GM10847 (cell line): ENCODE data around the gene HMSD.

Experiments used
- POLR2A ChIP-seq: IDR thresholded peaks from 2 replicates; pipeline ENCODE4 v1.6.1; 2011; ENCODE audit not compliant: insufficient read length; ENCODE audit errors: extremely low read depth

HMSD gene, protein sequence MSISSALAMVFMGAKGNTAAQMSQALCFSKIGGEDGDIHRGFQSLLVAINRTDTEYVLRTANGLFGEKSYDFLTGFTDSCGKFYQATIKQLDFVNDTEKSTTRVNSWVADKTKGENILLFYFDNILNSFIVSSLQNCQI

DNA sequence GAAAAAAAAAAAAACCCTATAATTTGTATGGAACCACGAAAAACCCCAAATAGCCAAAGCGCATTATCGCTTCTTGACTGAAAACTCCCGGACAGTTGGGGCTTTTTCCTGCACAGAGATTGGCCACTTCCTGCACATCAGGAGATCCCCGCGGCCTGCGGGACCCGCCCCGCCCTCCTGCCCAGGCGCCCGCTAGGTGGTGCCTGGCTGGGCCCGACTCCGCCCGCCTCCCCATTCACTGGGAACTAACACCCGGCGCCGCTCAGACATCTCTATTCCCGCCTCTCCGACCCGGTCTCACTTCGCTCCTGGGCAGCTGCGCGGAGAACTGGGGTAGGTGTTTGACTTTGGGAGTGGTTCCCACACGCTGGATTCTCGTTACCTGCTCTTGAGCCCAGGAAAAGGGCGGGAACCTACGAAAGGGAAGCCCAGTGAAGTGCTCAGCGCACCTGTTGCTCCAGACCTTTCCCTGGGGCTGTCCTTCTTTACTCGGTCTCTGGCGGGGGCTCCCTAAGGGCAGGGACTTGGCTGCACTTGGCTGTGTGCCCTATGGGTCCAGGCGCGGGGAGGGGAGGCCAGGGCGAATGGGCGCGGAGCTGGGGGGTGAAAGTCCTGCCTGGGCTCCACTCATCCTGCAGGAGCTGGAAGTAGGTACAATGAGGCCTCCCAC lies at the start of gene HMSD:
Gene HMSD (plus strand): TSS at position 234 of the 670 bp plus-strand sequence. CDS start 4,155 bp downstream, outside the sequence.
- TF ChIP-seq POLR2A = peak; percentile 57

DNA sequence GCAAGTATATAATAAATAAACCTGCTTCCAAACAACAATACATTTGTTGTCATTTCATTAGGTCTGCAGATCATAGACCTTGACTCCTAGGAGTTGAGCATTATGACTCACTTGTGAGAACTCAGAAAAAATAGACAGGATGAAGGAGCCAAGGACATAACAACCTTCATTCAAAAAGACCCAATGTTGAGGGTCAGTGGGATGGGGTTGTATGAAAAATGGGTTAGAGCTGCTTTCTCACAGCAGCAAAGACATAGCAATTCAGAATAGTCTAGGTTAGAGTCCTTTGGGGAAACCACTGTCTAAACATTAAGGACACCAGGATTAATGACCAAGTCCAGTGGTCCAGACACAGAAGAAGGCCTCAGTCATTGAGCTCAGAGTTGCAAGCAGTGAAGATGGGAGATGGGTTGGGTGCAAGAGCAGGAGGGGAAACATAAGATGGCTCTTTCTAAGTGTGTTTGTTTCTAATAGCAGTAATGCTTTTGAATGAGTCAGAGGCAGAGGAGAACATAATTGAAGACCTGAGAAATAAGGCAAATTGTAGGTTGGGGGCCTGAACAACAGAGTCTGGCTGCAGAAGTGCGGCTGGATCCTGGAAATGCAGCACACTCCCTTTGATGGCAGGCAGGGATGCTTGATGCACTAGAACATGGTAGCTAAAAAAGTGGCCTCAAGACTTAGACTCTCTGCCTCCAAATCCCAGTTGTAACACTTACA lies 45.1 kb upstream of the HMSD start:
- no peak for TF ChIP-seq POLR2A

GRCh38 chr18:63904694-63905093 lies 44.4 kb upstream of the HMSD start:
- no peak for TF ChIP-seq POLR2A

- no peak for TF ChIP-seq POLR2A
These were observed 43.7 kb upstream of the HMSD start for GRCh38 chr18:63905361-63905760.

- no peak for TF ChIP-seq POLR2A
These were observed 43.0 kb upstream of the HMSD start for GRCh38 chr18:63906056-63906455.

DNA sequence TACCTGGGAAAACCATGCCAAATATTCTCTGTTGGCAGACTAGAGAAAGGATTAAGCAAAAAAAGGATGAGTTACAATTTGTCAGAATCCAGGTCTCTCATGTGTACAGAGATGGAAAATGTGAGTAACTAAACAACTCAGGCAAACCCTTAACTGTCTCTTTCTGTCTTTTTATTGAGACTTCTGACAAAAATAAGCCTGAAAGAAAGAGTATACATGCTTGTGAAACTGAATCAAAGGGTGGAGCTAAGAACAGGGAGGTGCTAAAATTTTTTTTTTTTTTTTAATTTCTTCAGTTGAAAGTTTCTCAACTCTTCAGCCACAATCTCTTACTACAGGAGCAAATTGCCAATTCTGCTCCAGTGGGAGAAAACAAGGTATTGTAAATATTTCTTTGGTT lies 41.4 kb upstream of the HMSD start, which contains the start of gene SERPINB10:
Gene SERPINB10 (plus strand): TSS at position 295 of the 400 bp plus-strand sequence. CDS start 7,553 bp downstream, outside the sequence.
- no peak for TF ChIP-seq POLR2A

DNA sequence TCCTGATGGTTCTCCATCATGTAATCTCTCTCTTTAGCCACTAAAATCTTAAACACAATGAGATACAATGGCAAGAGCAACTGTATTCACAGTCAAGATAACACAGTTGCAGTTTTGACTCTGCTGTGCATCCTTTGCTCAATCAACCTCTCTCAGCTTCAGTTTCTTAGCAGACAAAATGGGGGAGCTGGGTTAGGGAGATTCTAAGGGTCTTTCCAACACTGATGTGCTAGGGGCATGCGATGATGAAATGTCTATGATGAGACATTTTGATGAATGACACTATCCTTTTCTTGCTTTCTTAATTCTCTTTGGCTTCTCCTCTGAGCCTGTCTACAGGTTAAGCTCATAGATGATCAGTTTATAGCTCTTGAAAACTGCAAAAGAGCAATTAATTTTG lies 40.2 kb upstream of the HMSD start:
- no peak for TF ChIP-seq POLR2A

DNA sequence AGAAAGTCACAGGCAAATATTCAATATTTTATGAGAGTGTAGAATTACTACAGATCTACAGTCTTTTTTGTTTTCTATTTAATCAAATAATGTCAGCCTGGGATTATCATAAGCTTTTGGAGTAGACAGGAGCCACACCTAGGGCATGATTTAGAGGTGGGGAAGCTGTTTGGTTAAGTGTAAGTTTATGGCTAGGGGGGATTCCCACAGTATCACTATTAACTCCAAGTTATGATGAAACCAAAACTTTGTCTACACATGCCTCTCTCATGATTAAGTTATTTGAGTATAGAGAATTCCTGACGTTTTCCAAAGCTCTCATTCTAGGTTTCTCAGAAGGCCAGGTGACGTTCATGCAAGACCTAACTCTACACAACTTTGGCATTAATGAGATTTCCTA lies 39.2 kb upstream of the HMSD start:
- no peak for TF ChIP-seq POLR2A

- TF ChIP-seq POLR2A = no peak
These were observed 31.3 kb upstream of the HMSD start for GRCh38 chr18:63917817-63918216.

DNA sequence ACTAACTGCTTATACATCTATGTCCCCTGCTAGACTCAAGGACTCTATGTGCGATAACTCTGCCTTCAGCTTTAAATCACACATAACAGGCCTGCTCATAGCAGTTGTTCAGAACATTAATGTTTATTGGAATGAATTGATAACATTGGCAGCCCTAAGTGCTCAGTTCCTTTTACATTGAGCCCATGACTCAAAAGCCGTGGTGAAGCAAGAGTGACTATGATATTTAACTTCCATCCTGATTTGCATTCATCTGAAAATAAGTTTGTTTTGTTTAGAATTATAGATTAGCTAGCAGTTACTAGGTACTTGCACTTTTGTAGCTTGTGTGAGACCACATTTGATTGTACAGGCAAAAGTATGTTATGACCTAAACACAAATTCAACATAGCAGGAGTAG lies 27.1 kb upstream of the HMSD start:
- no peak for TF ChIP-seq POLR2A

DNA sequence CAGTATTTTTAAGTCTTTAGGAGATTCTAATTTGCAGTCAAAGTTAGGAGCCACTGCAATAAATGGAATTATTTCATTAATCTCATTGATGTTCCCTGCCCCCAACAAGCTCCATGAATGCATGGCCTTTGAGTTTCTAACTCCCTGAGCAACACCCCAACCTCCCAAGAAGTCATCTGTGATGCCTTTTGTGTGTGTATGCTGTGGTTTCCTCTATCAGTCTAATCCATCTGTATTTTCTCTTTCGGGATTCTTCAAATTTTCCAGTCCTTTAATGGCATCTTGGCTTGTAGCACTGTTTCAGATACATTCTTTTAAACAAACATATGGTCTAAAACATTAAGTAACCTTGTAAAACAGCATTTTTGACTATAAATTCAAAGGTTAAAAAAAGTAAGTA lies 24.6 kb upstream of the HMSD start:
- no peak for TF ChIP-seq POLR2A

GRCh38 chr18:63928331-63928730 lies 20.8 kb upstream of the HMSD start:
- no peak for TF ChIP-seq POLR2A

- TF ChIP-seq POLR2A = no peak
These were observed 18.2 kb upstream of the HMSD start for GRCh38 chr18:63930773-63931354.

DNA sequence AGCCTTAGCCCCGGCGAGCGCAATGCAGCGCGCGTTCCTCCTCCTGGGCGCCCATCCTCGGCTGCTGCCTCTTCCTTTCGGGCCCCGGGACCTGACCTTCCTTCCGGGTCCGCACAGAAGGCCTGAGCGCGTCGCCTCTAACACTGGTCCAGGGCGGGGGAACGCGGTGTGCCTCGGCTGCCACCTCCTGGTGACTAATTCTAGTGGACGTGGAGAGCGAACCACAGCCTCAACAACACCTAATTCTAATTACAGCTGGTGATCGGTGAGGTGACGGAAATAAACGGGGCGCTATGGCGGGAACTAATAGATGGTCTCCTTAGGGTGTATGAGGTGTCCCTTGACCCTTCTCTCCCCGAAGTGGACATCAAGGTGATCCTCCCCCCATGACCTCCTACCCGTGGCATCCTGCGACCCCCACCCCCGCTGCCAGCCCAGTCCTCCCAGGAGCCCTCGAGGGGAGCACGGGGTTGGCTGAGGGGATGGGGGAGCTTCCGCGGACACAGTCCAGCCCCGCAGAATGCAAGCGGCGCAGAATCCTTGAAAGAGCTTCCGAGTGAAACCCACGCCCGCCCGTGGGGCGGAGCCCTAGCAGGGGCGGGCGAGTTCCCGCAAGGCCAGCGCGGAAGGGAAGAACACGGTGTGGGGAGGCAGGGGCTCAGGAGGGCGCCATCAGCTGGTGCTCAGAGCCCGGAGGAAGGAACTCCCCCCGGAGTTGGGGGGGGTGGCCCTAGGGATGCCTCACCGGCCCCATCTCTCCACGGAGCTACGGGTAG lies 12.8 kb upstream of the HMSD start:
- peak; percentile 29 for TF ChIP-seq POLR2A

DNA sequence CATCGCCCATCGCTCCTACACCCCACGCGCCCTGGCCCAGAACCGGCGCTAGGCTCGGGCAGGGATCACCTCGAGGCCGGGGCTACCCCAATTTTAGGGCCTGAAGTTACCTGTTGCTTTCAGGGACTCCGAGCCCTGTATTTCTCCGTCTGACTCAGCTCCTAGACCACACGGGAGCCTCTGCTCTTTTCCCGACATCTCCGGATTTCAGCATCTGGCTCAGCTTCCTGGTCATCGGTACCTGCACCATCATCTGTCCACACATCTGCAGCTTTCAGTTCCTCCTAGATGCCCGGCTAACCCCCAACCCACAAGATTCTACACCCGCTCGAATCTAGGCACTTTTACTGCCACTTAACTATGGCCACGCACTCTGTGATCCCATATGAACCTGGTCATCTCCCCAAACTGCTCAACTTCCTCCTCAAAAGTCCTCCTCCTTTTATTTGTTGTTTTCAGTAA lies 12.1 kb upstream of the HMSD start:
- no peak for TF ChIP-seq POLR2A
